AG09309 (cell line): ENCODE measurements around the gene CYB561.
A peak's percentile ranks its signal among the peaks of the same experiment; 100 is the strongest.

Experiments
- DNase-seq: peaks from one replicate; pipeline ENCODE4 v3.0.0-alpha.2; 2010; ENCODE audit warnings: low read depth
- H3K4me3 ChIP-seq: 2 replicates; pipeline ENCODE4 v1.5.1; 2011; ENCODE audit warnings: mild to moderate bottlenecking, low read depth, low read length, moderate library complexity; ENCODE audit not compliant: control insufficient read depth
- TF ChIP-seq, protein P1 (sequence below): IDR thresholded peaks from 2 replicates; pipeline ENCODE4 v1.5.1; 2011; ENCODE audit warnings: mild to moderate bottlenecking, low read depth, low read length, inconsistent platforms; ENCODE audit not compliant: insufficient read depth, control insufficient read depth; ENCODE audit errors: missing control alignments

The CYB561 gene

DNA sequence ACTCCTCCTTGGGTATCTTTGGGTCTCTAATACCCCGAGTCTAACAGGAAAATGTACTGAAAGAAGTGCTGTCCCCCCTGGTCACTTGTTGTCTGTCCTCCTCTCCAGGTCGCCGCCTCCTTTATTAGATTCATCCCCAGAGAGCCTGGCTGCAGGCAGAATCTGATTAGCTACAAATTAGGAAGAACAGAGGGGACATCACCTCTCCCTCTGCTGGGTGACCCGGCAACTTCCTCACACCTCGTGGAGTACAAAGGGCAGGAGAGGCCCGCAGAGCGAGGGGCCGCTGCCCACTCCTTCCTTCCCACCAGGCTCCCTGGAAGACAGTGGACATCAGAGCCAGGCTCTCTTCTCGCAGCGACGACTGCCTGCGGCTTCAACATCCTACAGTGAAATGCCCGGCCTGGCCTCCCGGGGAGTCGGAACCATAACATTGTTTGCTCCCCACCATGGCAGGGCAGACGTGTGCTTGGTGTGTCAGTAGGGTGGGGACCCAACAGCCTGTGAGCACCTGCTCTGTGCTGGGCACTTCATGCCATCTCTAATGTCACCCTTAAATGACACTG lies 5.3 kb downstream of the CYB561 start:
- no peak overlapping the region for H3K4me3 ChIP-seq
- TF ChIP-seq, protein P1, sequence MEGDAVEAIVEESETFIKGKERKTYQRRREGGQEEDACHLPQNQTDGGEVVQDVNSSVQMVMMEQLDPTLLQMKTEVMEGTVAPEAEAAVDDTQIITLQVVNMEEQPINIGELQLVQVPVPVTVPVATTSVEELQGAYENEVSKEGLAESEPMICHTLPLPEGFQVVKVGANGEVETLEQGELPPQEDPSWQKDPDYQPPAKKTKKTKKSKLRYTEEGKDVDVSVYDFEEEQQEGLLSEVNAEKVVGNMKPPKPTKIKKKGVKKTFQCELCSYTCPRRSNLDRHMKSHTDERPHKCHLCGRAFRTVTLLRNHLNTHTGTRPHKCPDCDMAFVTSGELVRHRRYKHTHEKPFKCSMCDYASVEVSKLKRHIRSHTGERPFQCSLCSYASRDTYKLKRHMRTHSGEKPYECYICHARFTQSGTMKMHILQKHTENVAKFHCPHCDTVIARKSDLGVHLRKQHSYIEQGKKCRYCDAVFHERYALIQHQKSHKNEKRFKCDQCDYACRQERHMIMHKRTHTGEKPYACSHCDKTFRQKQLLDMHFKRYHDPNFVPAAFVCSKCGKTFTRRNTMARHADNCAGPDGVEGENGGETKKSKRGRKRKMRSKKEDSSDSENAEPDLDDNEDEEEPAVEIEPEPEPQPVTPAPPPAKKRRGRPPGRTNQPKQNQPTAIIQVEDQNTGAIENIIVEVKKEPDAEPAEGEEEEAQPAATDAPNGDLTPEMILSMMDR: no peak
- no peak for DNase-seq

DNA sequence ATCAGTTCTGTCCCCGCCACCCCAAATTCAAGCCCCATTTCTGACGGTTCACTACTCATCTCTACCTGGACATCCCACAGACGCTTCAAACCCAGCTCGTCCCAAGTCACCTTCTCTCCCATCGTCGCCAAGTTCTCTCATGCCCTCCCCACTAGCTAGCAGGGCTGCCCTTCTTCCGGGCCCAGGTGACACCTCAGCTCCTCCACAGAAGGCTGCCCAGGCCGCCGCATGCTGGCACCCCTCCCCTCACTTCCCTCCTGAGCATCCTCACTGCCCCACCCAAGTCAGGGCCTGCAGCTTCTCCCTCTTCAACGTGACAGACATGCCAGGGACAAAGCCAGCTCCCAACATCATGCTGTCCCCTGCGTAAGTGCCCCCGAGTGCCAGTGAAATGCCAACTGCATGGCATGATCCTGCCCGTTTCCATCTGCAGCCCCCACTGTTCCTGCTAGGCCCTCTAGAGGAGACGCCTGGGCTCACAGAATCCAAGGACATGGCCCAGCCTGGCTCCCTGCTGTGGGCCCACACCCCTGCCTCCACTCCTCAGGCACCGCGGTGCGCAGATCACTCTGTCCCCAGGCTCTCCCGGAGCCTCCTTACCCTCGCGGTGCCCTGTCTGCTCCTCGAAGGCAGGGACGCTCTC lies 5.9 kb downstream of the CYB561 start:
- no peak for DNase-seq
- no peak overlapping the region for H3K4me3 ChIP-seq
- TF ChIP-seq, protein P1: no peak

- peak; percentile 55 for DNase-seq
- no peak overlapping the region for H3K4me3 ChIP-seq
- TF ChIP-seq, protein P1: no peak
Measured at GRCh38 chr17:63439687-63440086, 6.4 kb downstream of the CYB561 start.

DNA sequence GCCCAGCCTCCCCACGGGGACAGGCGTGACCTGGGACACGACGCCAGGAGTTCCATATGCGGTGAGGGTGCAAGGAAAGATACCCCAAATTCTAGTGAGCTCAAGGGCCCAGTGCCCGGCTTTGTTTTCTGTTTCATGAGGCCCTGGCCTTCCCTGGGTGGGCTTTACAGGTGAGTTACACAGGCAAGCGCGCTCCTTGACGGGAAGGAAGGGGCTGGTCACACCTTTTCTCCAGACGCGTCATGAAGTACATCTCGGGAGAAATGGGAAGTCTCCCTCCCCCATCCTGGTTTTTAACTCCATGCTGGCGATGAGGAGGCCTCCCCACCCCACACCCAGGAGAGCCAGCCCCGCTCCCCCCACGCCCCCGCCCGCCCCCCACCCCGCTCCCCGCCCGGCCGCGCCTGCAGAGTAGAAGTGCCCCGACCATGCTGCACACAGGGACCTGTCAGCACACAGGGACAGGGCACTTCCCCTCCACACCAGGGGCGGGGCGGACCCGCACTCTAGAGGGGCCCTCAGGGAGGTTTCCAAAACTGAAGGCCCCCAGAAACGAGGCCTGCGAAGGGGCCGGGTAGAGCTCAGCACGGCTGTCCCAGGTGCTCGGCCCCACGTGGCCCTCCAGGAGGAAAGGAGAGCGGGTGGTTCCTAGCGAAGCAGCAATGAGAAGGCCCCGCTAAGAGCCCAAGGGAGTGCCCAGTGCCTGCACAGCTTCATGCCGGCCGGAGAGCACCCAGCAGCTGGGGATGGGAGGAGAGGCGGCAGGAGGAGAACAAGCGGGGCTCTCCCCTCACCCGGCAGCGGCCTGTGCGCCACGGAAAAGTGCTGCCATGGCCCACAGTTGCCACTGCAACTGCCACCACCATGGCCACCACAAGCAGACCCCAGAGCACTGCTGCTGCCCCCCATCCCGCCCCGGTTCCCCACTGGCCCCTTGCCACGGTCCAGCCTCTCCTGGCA lies 7.7 kb downstream of the CYB561 start:
- DNase-seq: no peak
- TF ChIP-seq, protein P1: no peak
- no peak overlapping the region for H3K4me3 ChIP-seq

- TF ChIP-seq, protein P1: no peak
- DNase-seq: no peak
- H3K4me3 ChIP-seq: peak overlapping the region; percentile 28
Measured at GRCh38 chr17:63437287-63438091, 8.6 kb downstream of the CYB561 start.
